Stimulated activated effector memory CD8-positive, alpha-beta T cell treated with anti-CD3 and anti-CD28 coated beads, Interleukin-12 subunit alpha, Interleukin-12 subunit beta, amount 100 ng/mL, for 72 hours (primary cell): ENCODE results near the gene ADNP.
"Not testable (repeated sequence)": the region's sequence is repeated elsewhere in the genome, so short reads cannot be mapped to it uniquely, and the experiment has no call there.

Experiments used
- ATAC-seq: fragments of 150-1000 bp; cut with Tn5 transposase; 2 replicates; pipeline ENCODE4 v1.10.0; 2021
- DNase-seq, 2 donors: peaks; one replicate each; pipeline ENCODE4 v3.0.0; 2021 to 2022; ENCODE audit warnings: low spot score in 2 of 2
- H3K27ac Mint-ChIP-seq: one replicate; pipeline ENCODE4 v1.8.0; 2022; ENCODE audit warnings: mild to moderate bottlenecking, mixed read lengths
- H3K36me3 Mint-ChIP-seq: one replicate; pipeline ENCODE4 v1.8.0; 2022; ENCODE audit warnings: mild to moderate bottlenecking, mixed read lengths
- H3K4me1 Mint-ChIP-seq: one replicate; pipeline ENCODE4 v1.8.0; 2022; ENCODE audit warnings: mixed read lengths
- H3K4me3 Mint-ChIP-seq: one replicate; pipeline ENCODE4 v1.8.0; 2022; ENCODE audit warnings: mild to moderate bottlenecking, mixed read lengths
- H3K9me3 Mint-ChIP-seq: one replicate; pipeline ENCODE4 v1.8.0; 2022; ENCODE audit warnings: mixed read lengths

The ADNP gene

DNA sequence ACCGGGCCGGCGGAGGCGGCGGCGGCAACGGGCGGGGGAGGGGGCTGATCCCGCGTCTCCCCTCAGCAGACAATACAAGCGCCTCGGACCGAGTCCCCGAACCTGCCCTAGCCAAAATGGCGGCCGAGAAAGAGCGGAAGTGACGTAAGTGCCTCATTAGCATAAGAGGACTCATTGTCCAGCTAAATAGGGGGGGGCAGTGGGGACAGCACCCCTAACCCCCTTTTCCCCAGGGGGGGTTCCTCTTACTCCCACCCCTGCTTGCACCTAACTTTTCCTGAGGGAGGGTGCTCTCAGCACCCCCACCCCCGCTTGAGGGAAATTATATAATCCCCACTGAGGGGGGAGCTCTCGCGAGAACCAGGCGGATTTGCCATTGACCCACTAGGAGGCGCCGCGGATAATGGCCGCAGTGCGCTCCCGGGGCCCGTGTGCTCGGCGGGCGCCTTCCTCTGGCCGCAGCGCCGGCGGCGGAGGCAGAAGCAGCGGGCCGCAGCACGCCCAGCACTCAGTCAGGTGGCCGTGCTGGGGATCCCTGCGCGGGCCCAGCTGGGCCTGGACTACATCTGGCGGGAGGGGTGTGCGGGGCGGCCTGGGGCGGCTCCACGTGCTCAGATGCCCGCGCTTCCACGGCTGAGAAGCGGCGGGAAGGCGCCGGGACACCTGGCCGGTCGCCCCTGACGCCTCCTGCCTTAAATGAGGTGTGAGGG is at the start of gene ADNP:
ADNP (minus strand) TSS at position 132 of the 710 bp plus-strand sequence. CDS start 27,441 bp downstream, outside the sequence.
- Mint-ChIP-seq H3K27ac (peak within 1 kb of the TSS; percentile 94), H3K36me3 (peaks cover 95% of the 10 kb centered on the region), H3K4me1 (peaks cover 28% of the 10 kb centered on the region)

DNA sequence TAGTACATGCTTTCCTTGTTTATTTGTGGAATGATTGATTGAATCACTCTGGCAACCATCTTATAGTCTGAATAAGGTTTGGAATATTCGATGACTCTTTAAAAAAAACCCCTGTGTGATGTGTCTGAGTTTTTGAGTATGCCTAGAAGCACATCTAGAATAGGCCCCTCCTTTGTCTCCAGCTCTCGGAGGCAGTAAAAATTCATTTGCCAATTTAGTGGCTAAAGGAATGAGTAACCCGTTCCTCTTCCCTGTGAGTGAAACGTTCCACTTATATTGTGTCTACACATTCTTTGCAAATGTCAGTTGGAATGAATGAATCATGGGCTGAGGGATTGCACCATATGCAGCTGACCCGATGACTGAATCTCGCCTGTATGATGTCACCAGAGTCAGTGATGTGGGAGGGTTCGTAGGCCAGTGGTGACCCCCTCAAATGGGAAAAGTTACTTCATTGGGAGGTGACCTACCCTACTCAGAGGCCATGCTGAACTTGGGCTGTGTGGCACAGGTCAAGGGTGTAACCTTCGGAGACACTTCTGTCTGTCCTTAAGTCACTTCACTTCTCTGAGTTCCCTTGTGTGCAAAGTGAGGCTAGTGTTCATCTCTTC is 48.9 kb upstream of the ADNP start:
- ATAC-seq = peak; percentile 94
- H3K4me1 Mint-ChIP-seq = peaks cover 28% of the 10 kb centered on the region
- peak in 1 of 2 donors; percentile 60 for DNase-seq
- no peaks in the 10 kb centered on the region for H3K9me3 Mint-ChIP-seq
- peak overlapping the region; percentile 93 for H3K27ac Mint-ChIP-seq
- H3K36me3 Mint-ChIP-seq = no peaks in the 10 kb centered on the region
- H3K4me3 Mint-ChIP-seq = peak overlapping the region; percentile 50

More for the DNA sequence above, at the start of gene ADNP:
- DNase-seq (peak; percentile 81 to 95), ATAC-seq (peak; percentile 77)
- Mint-ChIP-seq H3K4me3 (peak within 1 kb of the TSS; percentile 90), H3K9me3 (no peaks in the 10 kb centered on the region)

DNA sequence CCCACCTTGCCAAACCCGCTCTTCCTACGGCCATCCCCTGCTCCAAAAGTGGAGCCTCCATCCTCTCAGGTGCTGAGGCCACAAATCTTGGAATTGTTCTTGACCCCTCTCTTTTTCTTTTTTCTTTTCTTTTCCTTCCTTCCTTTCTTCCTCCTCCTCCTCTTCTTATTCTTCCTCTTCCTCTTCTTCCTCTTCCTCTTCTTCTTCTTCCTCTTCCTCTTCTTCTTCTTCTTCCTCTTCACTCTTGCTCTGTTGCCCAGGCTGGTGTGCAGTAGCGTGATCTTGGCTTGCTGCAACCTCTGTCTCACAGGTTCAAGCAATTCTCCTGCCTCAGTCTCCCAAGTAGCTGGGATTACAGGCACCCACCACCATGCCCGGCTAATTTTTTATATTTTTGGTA is 47.3 kb upstream of the ADNP start:
- not testable (repeated sequence) for H3K4me3 Mint-ChIP-seq, DNase-seq, ATAC-seq, H3K27ac Mint-ChIP-seq, H3K9me3 Mint-ChIP-seq, H3K36me3 Mint-ChIP-seq
- peaks cover 28% of the 10 kb centered on the region for H3K4me1 Mint-ChIP-seq

DNA sequence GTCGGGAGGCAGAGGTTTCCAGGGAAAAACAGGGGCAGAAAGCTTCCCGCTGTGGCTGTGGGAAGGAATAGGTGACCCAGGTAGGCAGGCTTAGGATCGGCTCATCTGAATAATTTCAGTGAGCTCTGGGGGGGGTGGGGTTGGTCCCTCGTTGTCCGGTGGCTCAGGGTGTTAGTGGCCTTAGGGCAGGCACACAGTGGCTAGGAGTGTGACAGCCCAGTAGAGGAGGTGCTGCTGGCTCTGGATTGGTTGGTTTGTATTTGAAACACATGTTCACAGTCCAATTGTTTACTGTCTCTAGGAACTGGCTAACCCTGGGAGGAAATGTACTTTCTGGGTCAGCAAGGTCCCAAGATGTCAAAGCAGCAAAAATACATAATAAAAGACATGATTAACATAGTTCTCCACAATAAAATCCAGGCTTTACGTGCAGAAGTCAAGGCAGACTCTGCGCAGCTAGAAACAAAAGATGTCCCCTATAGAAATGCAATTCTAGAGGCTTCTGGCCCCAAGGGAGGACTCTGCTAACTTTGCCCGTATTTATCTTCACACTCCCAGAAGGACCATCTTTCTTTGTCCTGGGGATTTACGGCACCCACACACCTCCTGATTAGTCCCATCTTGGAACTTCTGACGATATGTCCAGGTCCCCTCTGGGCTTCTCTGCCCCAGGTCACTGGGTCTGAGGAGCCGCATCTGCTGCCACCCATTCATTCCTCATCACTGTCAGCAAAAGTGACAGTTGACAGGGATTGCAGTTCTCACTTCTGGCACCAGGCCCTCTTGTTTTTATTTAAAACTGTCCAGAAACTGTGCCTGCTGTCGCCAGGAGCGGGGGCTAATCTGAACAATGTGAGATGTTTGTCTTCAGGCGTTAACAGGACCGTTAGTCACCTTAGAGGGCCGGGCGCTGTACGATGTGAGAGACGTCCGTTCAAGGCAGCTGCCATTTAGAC is 46.1 kb upstream of the ADNP start:
- DNase-seq (no peak), ATAC-seq (no peak)
- Mint-ChIP-seq H3K36me3 (no peaks in the 10 kb centered on the region), H3K9me3 (no peaks in the 10 kb centered on the region), H3K4me3 (no peak overlapping the region), H3K27ac (no peak overlapping the region), H3K4me1 (peaks cover 28% of the 10 kb centered on the region)

DNA sequence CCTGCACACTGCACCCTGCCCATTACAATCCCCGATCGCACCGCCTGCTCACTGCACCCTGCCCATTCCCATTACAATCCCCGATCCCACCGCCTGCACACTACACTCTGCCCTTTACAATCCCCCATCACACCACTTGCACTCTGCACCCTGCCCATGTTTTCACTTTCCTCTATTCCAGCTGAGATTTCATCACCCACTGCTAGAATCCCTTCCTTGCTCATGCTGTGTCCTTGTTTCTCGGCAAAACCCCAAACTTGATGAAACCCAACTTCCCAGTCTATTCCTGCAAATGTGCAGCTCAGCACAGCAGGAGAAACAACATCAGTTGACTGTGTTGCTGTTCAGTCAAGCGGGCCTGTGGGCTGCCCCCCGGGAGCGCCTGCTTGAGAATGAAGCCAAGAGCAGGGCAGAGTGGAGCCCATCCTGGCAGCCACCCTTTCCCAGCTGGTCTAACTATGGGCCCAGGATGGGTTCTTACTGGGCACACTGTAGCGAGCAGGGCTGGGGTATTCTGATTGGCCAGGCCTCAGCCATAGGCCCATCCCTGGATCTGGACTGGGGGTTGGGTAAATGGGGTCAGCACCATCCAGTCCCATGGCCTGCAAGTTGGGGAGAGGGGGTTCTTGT is 44.6 kb upstream of the ADNP start:
- ATAC-seq (no peak), DNase-seq (no peak)
- Mint-ChIP-seq H3K4me3 (no peak overlapping the region), H3K9me3 (no peaks in the 10 kb centered on the region), H3K36me3 (no peaks in the 10 kb centered on the region), H3K4me1 (peaks cover 27% of the 10 kb centered on the region), H3K27ac (no peak overlapping the region)

DNA sequence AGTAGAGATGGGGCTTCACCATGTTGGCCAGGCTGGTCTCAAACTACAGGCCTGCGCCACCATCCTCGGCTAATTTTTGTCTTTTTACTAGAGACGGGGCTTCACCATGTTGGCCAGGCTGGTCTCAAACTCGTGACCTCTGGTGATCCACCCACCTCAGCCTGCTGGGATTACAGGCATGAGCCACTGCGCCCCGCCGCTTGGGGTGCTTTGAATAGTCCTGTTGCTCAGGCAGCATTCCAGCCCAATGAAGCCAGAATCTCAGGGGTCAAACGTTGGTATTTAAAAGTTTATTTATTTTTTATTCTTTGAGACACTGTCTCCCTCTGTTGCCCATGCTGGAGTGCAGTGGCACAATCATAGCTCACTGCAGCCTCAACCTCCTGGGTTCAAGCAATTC is 38.7 kb upstream of the ADNP start:
- DNase-seq (no peak), ATAC-seq (no peak)
- Mint-ChIP-seq H3K9me3 (no peaks in the 10 kb centered on the region), H3K36me3 (no peaks in the 10 kb centered on the region), H3K4me3 (no peak overlapping the region), H3K27ac (no peak overlapping the region), H3K4me1 (no peaks in the 10 kb centered on the region)

DNA sequence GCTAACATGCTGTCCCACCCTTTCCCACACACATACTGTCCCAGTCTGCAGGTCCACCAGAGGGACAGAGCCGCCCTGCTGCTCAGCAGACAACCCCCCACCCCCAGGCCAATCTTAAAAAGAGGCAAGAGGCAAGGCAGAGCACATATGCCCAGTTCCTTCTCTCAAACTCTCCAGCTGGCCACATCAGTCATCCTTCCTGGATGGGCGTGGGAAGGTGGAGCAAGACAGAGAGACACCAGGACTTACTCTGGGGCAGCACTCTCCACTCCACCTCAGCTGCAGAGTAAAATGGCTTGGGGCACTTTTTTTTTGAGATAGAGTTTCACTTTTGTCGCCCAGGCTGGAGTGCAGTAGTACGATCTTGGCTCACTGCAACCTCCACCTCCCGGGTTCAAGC is 38.2 kb upstream of the ADNP start:
- no peaks in the 10 kb centered on the region for H3K9me3 Mint-ChIP-seq
- no peaks in the 10 kb centered on the region for H3K4me1 Mint-ChIP-seq
- H3K36me3 Mint-ChIP-seq = no peaks in the 10 kb centered on the region
- H3K27ac Mint-ChIP-seq = no peak overlapping the region
- ATAC-seq = no peak
- no peak overlapping the region for H3K4me3 Mint-ChIP-seq
- no peak for DNase-seq

DNA sequence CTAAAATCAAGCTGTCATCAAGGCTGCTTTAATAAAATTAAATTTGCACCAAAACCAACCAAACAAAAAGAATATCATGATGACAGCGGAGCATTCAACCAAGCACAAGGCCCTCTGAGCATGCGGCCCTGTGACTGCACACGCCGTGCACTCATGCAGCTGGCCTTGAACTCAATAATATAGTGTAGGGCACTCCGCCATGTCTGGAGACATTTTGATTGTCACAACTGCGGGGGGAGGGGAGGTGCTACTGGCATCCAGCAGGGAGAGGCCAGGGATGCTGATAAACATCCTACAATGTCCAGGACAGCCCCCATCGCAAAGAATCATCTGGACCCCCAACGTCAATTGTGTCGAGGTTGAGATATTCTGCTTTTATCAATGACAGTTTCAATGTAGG is 37.1 kb upstream of the ADNP start:
- DNase-seq (no peak), ATAC-seq (no peak)
- Mint-ChIP-seq H3K4me3 (no peak overlapping the region), H3K9me3 (no peaks in the 10 kb centered on the region), H3K4me1 (no peaks in the 10 kb centered on the region), H3K36me3 (no peaks in the 10 kb centered on the region), H3K27ac (no peak overlapping the region)

DNA sequence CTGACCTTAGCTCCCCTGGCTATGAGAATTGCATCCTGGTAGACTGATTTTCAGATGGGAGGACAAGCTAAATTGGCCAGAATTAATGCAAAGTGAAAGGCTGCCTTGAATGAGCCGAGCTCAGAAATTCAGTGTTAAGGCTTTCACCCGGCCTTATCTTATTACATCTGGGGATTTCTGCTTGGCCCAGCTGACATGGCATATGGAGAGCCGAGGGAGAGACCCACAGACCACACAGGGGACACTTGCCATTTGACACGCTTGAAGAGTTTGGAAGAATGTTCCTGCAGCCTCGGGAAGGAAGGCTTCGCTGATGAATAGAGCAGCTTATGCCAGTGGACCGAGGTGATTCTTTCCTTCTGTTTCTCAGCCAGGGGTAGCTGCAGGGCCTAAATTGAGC is 36.3 kb upstream of the ADNP start:
- ATAC-seq = no peak
- H3K4me3 Mint-ChIP-seq = no peak overlapping the region
- H3K27ac Mint-ChIP-seq = no peak overlapping the region
- H3K4me1 Mint-ChIP-seq = no peaks in the 10 kb centered on the region
- no peak for DNase-seq
- H3K36me3 Mint-ChIP-seq = peaks cover 1% of the 10 kb centered on the region
- no peaks in the 10 kb centered on the region for H3K9me3 Mint-ChIP-seq

DNA sequence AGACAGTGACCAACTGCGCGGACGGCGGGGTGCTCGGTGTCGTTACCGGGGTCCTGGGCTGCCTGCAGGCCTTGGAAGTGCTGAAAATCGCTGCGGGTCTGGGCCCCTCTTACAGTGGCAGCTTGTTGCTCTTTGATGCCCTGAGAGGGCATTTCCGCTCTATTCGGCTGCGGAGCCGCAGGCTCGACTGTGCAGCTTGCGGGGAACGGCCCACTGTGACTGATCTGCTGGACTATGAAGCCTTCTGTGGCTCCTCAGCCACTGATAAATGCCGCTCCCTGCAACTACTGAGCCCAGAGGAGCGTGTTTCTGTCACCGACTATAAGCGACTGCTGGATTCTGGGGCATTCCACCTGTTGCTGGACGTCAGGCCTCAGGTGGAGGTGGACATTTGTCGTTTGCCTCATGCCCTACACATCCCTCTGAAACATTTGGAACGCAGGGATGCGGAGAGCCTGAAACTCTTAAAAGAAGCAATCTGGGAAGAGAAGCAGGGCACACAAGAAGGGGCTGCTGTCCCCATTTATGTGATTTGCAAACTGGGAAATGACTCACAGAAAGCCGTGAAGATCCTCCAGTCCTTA is 28.4 kb upstream of the ADNP start:
- DNase-seq (no peak), ATAC-seq (no peak)
- H3K9me3 Mint-ChIP-seq = no peaks in the 10 kb centered on the region
- H3K36me3 Mint-ChIP-seq = peaks cover 58% of the 10 kb centered on the region
- H3K4me1 Mint-ChIP-seq = peaks cover 41% of the 10 kb centered on the region
- peak overlapping the region; percentile 94 for H3K4me3 Mint-ChIP-seq
- peak overlapping the region; percentile 100 for H3K27ac Mint-ChIP-seq

DNA sequence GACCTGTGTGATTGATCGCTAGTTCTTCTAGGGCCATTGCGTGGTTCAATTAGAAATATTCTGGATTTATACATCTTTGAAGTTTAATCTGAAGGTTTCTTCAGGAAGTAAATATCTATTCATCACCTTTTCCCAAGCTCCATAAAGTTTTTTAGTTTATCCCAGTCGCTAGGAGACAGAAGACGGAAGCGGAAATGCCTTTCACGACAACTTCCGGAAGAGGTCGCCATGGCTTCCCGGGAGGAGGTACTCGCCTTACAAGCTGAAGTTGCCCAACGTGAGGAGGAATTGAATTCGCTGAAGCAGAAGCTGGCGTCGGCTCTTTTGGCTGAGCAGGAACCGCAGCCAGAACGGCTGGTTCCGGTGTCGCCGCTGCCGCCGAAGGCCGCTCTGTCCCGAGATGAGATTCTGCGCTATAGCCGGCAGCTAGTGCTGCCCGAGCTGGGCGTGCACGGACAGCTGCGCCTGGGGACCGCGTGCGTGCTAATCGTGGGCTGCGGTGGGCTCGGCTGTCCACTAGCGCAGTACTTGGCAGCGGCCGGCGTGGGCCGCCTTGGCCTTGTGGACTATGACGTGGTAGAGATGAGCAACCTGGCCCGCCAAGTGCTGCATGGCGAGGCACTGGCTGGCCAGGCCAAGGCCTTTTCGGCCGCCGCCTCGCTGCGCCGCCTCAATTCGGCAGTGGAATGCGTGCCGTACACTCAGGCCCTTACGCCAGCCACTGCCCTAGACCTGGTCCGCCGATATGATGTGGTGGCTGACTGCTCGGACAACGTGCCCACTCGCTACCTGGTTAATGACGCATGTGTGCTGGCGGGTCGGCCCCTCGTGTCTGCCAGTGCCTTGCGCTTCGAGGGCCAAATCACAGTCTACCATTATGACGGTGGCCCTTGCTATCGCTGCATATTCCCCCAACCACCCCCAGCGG is 27.6 kb upstream of the ADNP start, which contains the start of gene MOCS3:
MOCS3 (plus strand) TSS at position 204 of the 928 bp plus-strand sequence; CDS start at position 229, 25 bp downstream.
- DNase-seq = peak; percentile 44 to 87

DNA sequence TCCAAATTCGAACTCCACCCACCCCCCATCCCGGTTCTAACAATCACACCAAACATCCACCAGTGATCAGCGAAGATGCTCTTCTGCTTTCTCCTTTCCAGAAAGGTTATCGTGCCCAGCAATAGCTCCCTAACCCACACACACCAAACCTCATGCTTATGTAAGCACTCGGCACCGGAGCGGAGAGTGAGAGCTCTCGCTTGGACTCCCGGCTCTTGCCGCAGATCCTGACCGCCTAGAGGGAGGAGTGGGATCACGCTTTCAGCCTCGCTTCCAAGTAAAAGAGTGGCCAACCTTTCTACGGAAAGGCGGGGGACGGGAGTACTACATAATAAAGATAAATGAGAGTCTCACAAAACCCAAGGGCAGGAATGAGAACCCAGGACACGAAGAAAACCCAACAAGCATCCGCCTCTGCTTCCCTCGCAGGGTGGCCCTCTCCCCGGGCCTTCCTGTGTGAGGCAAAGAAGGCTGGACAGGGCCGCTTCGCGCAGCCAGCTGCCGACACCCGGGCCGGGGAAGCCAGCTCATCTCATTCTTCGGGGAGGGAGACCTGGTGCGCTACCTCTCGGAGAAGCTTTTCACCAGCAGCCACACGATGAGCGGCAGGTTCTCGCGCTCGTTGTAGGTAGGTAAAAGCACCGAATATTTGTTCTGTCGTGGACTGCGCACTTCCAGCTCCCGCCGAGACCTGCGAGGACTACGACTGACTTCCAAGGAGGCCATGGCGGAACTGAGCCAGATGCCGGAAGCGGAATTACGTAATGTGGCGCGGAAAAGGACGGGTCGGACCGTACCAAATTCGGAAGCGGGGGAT is 26.8 kb upstream of the ADNP start, which contains the start of gene DPM1:
DPM1 (minus strand) TSS at position 735 of the 817 bp plus-strand sequence; CDS start at position 726, 9 bp downstream.
- H3K4me1 Mint-ChIP-seq = peaks cover 41% of the 10 kb centered on the region
- DNase-seq = peak; percentile 79 to 94
- peak within 1 kb of the TSS; percentile 100 for H3K27ac Mint-ChIP-seq
- H3K36me3 Mint-ChIP-seq = peaks cover 74% of the 10 kb centered on the region
- ATAC-seq = peak; percentile 86
- H3K9me3 Mint-ChIP-seq = no peaks in the 10 kb centered on the region
- peak within 1 kb of the TSS; percentile 94 for H3K4me3 Mint-ChIP-seq

More for the DNA sequence above, 27.6 kb upstream of the ADNP start, which contains the start of gene MOCS3:
- H3K9me3 Mint-ChIP-seq = no peaks in the 10 kb centered on the region
- peaks cover 41% of the 10 kb centered on the region for H3K4me1 Mint-ChIP-seq
- peaks cover 66% of the 10 kb centered on the region for H3K36me3 Mint-ChIP-seq
- H3K4me3 Mint-ChIP-seq = peak within 1 kb of the TSS; percentile 94
- peak; percentile 81 for ATAC-seq
- peak within 1 kb of the TSS; percentile 100 for H3K27ac Mint-ChIP-seq

DNA sequence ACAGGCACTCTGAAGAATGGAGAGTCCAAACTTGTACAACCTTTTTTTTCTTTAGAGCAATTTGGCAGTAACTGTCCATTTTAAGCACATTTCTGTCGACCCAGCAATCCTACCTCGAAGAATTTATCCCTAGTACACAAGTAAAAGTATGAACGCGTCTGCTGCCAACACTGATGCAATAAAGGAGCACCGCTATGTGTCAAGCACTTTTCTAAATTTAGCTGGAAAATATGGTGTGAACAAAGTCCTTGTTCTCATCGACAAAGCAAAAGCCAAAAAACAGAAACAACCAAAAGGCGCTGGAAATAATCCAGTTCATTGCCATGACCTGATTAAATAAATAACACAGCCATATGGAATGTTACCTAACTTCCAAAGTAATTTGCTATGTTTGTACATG is 26.0 kb upstream of the ADNP start:
- H3K36me3 Mint-ChIP-seq = peaks cover 77% of the 10 kb centered on the region
- no peaks in the 10 kb centered on the region for H3K9me3 Mint-ChIP-seq
- H3K4me3 Mint-ChIP-seq = peak overlapping the region; percentile 94
- H3K4me1 Mint-ChIP-seq = peaks cover 41% of the 10 kb centered on the region
- peak overlapping the region; percentile 100 for H3K27ac Mint-ChIP-seq
- ATAC-seq (no peak), DNase-seq (peak in 1 of 2 donors; percentile 39)
